ENCODE data around the gene PHLDA3.

The PHLDA3 gene

DNA sequence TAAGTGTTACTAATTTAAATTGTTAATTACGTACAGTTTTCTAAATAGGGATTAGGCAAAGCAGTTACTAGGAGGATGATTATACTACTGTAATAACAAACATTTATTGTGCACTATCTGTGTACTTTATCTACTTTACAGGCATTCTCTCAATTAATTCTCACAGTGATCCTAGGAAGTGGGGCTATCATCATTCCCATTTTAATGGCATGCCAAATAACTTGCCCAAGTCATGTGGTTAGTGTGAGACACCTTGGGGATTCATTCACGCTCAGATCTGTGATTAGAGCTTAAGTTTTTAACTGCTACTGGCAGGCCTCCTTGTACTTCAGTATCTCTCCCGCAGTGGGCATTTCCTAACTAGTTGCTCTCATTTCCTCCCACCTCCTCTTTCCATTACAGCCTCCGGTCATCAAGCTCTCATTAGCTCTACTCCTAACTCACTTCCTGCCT, 11.5 kb downstream of the PHLDA3 start:
- no peak overlapping the region; the same call in 1 of the 2 replicates for H3K4me3 ChIP-seq (ENCODE audit: low read depth, low read length)
- TF ChIP-seq, protein P1, sequence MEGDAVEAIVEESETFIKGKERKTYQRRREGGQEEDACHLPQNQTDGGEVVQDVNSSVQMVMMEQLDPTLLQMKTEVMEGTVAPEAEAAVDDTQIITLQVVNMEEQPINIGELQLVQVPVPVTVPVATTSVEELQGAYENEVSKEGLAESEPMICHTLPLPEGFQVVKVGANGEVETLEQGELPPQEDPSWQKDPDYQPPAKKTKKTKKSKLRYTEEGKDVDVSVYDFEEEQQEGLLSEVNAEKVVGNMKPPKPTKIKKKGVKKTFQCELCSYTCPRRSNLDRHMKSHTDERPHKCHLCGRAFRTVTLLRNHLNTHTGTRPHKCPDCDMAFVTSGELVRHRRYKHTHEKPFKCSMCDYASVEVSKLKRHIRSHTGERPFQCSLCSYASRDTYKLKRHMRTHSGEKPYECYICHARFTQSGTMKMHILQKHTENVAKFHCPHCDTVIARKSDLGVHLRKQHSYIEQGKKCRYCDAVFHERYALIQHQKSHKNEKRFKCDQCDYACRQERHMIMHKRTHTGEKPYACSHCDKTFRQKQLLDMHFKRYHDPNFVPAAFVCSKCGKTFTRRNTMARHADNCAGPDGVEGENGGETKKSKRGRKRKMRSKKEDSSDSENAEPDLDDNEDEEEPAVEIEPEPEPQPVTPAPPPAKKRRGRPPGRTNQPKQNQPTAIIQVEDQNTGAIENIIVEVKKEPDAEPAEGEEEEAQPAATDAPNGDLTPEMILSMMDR (IDR thresholded peaks at IDR 0.05; ENCODE audit: low read depth, low read length) = no peak

DNA sequence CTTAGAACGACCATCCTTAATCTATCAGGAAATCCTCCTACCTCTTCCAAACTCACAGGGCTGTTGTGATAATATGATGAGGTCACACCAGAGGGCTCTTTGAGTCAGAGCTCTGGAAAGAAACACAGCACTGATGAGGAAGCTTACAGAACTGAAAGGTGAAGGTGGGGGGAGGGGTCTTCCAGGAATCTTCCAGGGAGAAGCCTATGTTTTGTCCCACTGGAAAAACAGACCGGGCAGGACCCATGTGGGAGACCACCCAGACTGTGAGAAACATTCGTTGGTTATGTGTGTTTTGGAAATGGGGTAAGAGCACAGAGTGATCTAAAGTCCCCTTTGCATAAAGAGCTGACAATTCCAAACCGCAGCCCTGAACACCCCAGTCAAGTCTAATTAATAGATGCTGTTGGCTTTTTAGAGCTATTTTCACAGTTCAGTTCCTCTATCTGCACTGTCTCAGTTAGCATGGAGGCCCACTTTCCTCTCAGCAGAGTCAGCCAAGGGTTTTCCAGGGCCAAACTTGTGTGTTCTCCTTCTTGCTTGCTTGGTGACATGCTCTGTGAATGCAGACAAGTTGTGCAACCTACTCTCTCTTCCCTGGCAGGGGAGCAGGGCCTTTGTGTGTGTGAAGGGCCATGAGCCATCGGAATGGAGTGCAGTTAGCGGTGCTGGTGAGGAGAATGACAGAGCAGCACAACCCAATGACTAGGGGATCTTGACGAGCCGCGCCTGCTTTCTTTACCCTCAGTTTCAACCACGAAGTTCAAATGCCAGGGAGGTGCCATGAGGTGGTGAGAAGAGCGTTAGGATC, 12.3 kb downstream of the PHLDA3 start:
- peak overlapping the region; percentile 20; the same call in 1 of the 2 replicates for H3K4me3 ChIP-seq (ENCODE audit: low read depth, low read length)
- TF ChIP-seq, protein P1 (IDR thresholded peaks at IDR 0.05; ENCODE audit: low read depth, low read length) = no peak

DNA sequence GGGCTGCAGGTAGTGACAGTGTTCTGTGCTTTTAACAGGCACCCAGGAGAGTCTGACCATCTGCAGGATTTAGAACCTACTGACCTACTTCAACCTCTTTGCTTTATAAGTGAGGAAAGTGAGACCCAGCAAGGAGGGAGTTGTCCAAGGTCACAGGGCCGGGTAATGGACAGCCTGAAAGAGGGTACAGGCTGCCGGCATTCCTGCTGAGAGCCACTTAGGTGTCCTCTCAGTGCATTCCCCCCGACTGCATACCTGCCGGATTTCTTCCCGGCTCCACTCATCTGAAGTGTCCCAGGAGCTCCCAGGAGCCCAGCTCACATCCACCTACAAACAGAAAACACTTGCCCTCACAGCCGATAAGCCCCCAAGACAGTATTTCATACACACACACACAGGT, 13.9 kb downstream of the PHLDA3 start:
- TF ChIP-seq, protein P1 (IDR thresholded peaks at IDR 0.05; ENCODE audit: low read depth, low read length) = no peak
- no peak overlapping the region for H3K4me3 ChIP-seq (ENCODE audit: low read depth, low read length)

DNA sequence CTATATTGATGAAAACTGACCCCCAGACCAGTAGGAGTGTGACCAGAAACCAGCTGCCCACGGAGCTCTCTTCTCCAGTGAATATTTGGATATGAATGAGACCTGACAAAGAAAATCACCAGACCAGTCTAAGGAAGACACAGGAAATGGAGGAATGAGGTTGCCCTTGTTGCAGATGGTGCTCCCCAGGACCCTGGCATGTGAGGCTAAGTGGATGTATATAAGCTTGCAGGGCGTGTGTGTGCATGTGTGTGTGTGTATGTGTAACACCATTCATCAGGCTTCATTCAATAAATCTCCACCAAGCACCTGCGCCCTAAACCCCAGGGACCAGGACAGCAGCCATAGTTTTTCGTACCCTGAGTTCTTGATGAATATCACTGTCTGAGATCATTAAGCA, 14.4 kb downstream of the PHLDA3 start:
- TF ChIP-seq, protein P1 (IDR thresholded peaks at IDR 0.05; ENCODE audit: low read depth, low read length) = no peak
- no peak overlapping the region for H3K4me3 ChIP-seq (ENCODE audit: low read depth, low read length)

DNA sequence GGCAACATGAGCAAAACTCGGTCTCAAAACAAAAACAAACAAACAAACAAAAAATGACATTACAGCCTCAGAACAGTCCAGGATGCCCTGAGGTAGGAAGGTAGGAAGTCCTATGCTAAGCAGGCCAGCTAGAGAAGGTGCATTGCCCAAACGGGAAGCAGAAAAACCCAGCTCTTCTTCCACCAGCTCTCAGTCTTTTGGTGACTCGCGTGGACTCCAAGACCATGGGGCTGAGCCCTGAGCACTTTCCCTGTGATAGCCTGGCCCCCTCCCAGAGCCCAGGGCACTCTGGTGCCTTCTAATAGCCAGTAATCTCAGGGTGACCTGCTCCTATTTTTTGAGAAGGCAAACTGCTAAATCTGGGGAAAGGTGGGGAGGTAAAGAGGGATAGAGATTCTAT, 16.1 kb downstream of the PHLDA3 start:
- H3K4me3 ChIP-seq (ENCODE audit: low read depth, low read length) = no peak overlapping the region
- TF ChIP-seq, protein P1 (IDR thresholded peaks at IDR 0.05; ENCODE audit: low read depth, low read length) = no peak

DNA sequence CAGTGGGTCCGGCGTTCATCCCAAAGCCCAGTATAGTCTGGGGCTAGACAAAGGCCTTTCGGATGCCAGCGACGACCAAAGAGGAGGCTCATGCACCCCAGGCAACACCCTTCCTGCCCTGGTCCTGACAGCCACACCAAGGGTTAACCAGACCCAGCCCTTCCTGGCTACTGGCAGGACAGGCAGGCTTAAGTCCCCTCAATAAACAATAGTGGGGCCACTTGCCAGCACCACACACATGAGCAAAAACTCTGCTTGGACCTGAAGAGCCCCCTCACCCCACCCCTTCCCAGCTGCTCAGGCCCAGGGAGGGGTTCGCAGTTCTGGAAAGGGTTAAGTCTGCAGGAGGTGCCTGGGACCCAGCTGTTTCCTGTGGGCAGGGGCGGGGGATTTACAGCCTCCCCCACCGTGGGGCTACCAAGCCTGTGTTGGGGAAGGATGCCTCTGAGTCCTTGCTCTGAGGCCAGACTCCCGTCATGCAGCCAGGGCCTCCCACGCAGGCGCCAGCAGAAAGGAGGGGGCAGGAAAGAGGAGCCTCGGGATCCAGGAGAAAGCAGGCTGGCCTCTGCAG, 18.2 kb downstream of the PHLDA3 start:
- TF ChIP-seq, protein P1 (IDR thresholded peaks at IDR 0.05; ENCODE audit: low read depth, low read length) = no peak
- H3K4me3 ChIP-seq (ENCODE audit: low read depth, low read length) = no peak overlapping the region

DNA sequence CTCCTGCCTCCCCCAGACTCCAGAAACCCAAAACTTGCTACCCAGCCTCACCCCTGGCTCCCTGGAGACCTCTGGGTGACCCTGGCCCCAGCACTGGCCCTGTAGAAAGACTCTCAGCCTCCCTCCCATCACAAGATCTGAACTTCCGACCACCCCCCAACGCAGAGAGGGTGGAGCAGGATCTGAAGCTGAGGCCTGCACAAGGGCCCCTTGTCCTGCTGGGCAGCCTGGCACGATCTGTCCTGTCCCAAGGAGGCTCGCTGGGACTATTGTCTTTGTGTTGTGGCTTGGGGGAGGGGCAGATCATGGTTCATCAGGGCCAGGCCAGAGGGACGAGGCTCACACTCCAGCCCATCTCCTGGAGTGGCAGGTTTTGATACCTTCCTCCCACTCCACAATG, 20.0 kb downstream of the PHLDA3 start:
- no peak overlapping the region for H3K4me3 ChIP-seq (ENCODE audit: low read depth, low read length)

More for the DNA sequence above, 20.0 kb downstream of the PHLDA3 start:
- TF ChIP-seq, protein P1 (IDR thresholded peaks at IDR 0.05; ENCODE audit: low read depth, low read length) = no peak

Data from WI38 (cell line).